ENCODE data around the gene ANKRD39.

ANKRD39 gene

GRCh38 chr2:96825057-96825456 is 32.8 kb downstream of the ANKRD39 start:
- DNase-seq, result no peak

- no peak for DNase-seq
Observed at GRCh38 chr2:96824079-96824870, 33.5 kb downstream of the ANKRD39 start.

GRCh38 chr2:96823198-96823597 is 34.6 kb downstream of the ANKRD39 start:
- no peak for DNase-seq

- no peak for DNase-seq
Observed at GRCh38 chr2:96822786-96823185, 35.0 kb downstream of the ANKRD39 start.

DNA sequence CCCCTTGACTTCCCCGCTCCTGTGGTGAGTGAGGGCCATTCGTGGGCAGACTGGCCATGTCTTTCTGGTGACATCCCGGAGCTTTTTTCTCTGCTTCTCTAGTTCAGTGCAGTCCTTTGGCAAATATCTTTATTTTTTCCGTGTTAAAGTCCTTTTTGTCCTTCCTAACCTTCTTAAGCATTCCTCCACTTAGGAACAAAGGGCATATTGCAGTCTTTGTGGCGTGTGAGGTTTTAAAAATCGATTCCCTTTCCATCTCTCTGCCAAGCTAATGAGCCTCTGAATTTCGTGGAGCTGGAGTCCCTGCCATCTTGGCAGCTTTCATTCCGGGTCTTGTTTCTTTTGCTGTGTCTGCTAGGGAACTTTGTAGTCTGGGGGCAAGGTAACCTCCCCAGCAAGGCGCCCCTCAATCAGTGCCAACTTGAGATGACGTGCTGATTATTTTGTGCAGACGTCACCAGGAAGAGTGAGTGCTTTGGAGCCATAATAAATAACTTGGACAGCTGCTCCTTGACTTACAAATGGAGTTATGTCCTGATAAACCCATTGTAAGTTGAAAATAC is 36.6 kb downstream of the ANKRD39 start:
- DNase-seq, result no peak

DNA sequence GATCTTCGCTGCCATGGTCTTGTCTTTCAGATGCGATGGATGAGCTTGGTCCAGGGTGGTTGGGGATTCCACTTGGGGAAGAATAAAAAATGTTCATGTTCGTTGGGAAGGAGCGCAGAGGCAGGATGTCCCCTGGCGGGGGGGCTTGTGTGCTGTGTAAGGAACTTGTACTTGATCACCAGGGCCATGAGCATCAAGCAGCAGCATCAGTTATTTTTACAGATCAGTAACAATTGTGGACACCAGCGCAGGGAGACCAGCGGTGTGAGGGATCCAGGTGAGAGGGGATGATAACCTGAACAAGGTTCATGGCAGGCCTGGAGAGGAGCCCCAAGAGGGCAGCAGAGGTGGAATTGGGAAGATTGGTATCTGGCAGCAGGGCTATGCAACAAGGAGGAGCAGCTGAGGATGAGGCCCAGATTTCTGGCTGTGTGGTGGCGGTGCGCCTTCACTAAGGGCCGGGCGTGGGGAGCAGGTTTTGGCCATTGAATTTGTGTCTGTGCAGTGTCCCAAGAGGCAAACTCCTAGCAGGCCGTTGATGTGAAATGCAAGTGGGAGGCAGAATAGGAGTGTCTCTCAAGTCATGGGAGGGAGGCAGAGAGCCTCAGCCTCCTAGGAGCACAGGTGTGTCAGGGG is 37.8 kb downstream of the ANKRD39 start:
- DNase-seq, result no peak

DNA sequence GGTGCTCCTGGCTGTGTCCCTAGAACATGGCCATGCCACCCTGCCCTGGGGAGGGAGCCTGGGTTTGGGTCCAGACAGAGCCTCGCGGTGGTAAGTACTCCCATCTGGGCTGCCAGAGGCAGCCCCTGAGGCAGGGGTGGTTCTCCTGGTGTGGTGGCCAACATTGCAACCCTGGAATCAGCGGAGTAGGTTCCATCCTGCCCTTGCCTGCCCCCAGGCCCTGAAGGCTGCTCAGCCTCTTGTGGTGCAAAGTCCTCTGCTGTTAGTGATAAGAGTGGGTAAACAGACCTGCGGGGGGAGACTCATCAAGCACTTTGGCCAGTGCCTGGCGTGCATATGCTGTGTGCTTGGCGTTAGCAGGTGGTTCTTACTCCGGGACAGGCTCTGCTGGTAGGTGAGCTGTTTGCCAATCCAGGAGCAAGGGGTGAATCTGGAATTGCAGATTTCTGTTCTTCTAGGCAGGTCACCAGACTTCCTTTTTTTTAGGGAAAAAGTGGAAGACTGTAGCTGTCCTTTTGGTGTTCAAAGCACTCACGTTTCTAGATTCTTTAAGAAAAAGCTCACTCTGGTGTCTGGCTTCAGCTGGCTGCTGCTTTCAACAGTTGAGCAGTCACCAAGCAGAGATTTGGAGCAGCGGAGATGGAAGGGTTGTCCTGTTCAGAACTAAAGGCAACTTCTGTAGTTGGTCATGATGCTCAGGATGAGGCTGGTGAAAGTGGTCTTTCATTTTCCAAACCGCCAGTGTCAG is 38.5 kb downstream of the ANKRD39 start:
- no peak for DNase-seq

DNA sequence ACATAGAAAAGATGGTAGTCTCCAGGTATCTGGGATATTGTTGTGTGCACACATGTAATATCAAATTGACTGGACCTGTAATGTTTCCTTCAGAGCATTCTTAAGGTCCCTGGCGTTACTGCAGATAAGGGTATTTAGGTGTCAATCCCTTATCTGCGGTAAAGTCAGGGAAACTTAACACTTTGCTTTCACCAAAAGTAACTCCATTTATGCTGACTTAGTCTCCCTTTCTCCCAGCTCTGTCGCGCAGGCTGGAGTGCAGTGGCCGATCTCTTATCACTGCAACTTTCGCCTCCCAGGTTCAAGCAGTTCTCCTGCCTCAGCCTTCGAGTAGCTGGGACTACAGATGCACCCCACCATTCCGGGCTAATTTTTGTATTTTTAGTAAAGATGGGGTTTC is 39.9 kb downstream of the ANKRD39 start:
- no peak for DNase-seq

GRCh38 chr2:96816836-96817702 is 40.7 kb downstream of the ANKRD39 start:
- no peak for DNase-seq

GRCh38 chr2:96816127-96816835 is 41.5 kb downstream of the ANKRD39 start, which contains the start of gene CNNM3:
Gene CNNM3, plus strand, starts transcription at chr2:96816268. Its CDS starts 10 bp downstream, at chr2:96816278.
- peak; percentile 95 for DNase-seq

GRCh38 chr2:96815326-96816126 is 42.3 kb downstream of the ANKRD39 start:
- no peak for DNase-seq

GRCh38 chr2:96813656-96814055 is 44.2 kb downstream of the ANKRD39 start:
- DNase-seq, result no peak

GRCh38 chr2:96811917-96812316 is 45.9 kb downstream of the ANKRD39 start:
- DNase-seq, result no peak

GRCh38 chr2:96810783-96811192 is 47.0 kb downstream of the ANKRD39 start:
- DNase-seq, result no peak

- DNase-seq, result no peak
Observed at GRCh38 chr2:96809951-96810782, 47.6 kb downstream of the ANKRD39 start.

DNA sequence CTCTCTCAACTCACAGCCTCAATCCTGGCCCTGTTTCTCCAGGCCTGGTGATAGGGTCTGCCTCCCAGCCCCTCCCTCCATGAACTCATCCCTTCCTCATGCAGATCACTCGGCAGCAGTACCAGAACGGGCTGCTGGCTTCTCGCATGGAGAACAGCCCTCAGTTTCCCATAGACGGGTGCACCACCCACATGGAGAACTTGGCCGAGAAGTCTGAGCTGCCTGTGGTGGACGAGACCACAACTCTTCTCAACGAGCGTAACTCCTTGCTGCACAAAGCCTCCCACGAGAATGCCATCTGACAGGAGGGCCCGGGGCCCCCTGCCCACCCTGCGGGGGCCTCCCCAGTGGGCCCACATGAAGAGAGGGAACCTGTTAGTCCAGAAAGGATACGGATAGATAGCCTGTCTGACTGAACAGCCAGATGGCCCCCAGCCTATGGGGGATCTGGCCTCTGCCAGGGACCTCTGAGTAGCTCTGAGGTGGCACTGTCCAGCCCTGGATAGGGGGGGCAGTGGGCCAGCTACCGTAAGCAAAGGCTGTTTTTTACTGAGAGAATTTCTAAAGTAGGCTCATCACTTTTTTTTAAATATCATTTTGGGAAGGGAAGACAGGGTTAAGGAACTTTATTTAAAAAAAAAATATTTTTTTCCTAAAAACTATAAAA is 48.5 kb downstream of the ANKRD39 start:
- no peak for DNase-seq

- DNase-seq, result no peak
Observed at GRCh38 chr2:96808176-96808837, 49.5 kb downstream of the ANKRD39 start.

DNA sequence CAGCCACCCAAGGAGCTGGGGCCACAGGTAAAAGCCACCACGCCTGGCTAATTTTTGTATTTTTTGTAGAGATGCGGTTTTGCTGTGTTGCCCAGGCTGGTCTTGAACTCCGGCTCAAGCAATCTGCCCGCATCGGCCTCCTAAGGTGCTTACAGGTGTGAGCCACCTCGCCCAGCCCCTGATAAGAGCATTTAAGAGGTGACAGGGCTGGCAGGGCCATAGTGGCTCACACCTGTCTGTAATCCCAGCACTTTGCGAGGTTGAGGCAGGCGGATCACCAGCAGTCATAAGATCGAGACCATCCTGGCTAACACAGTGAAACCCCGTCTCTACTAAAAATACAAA is 50.7 kb downstream of the ANKRD39 start:
- no peak for DNase-seq
